NT2/D1 (cell line): ENCODE measurements around the gene RAB11A.

Source experiments
- YY1 ChIP-seq: IDR thresholded peaks from 2 replicates; pipeline ENCODE4 v1.6.1; 2011; ENCODE audit not compliant: insufficient read length, insufficient read depth
- ZNF274 ChIP-seq: IDR thresholded peaks from 2 replicates; pipeline ENCODE4 v1.6.1; 2011; ENCODE audit warnings: mild to moderate bottlenecking, low read depth, low read length

DNA sequence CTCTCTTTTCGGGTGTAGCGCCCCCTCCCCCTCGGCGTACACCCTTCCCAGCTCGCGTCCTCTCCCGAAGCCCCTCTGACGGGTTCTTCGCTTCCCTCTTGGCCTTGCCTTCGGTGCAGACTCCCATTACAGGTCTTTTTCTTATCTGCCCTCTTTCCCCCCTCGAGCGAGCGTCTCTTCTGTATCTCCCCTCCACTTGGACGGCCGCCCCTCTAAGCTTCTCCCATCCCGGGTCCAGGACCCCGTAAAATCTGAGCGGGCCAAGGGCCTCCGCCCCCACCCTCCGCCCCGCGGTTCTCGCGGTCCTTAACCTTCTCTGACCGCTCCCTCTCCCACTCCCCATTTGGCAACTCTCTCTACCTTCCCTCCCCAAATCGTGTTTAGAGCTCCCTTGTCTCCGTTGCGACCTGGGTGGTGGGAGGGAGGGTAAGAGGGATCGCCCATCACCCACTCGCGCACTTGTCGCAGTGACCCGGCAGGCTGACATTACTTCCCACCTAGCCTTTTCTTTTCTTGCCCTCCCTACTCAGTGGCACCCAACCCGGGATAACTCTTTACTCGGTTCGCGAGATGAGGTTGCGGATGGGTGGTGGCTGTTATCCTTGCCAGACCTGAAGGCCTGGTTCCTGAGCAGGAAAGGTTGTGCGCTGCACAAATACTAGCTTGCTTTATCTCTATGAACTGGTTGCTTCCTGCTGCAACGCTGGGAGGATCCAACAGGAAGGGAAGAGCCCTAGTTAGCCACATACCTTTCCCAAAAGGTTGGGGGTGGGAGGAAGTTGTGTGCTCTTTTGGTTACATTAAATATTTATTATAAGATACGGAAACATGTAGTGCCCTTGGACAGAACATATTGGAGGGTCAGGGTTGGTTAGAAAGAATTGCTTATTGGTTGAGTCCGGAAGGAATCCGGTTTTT, 922 bp downstream of the RAB11A start:
- no peak for TF ChIP-seq ZNF274
- no peak for TF ChIP-seq YY1
